Ovary (tissue), 3 donors: Measurements from ENCODE around the gene PPP2R5D.

Source experiments
- CTCF ChIP-seq, 3 donors: fragments of 450-650 bp in 2 of 3; fragments of 200-600 bp in 1 of 3; IDR thresholded peaks; one replicate each; pipeline versions ENCODE4 v1.5.1 to v1.8.0; 2016 to 2022; ENCODE audit warnings: antibody characterized with exemption in 3 of 3, mild to moderate bottlenecking in 1 of 3
- EP300 ChIP-seq: sonication (generic); formaldehyde crosslinking; IDR thresholded peaks from one replicate; pipeline ENCODE4 v1.6.1; 2017; ENCODE audit warnings: antibody characterized with exemption
- POLR2A ChIP-seq: fragments of 450-650 bp; IDR thresholded peaks from one replicate; pipeline ENCODE4 v1.6.1; 2017; ENCODE audit warnings: antibody characterized with exemption, mild to moderate bottlenecking, moderate library complexity
- donor health status: DM: no; HTN: no; CAD: no.

GRCh38 chr6:43016943-43017334 is 32.6 kb downstream of the PPP2R5D start:
- TF ChIP-seq POLR2A: no peak
- no peak for TF ChIP-seq CTCF (IDR thresholded peaks at IDR 0.05)
- no peak for TF ChIP-seq EP300
